Ascending aorta (tissue), 2 donors: ENCODE measurements around the gene GAD1. TPM values are rescaled to one million over a fixed set of nuclear protein-coding genes. Genes with fewer than 3 reads are reported as not detected.

Experiments
- DNase-seq, 2 donors: peaks; one replicate each; pipeline ENCODE4 v3.0.0-alpha.2; 2019; ENCODE audit warnings: low spot score in 2 of 2
- H3K27ac ChIP-seq, 2 donors: fragments of 200-600 bp; sonication (generic); one replicate each; pipeline ENCODE4 v1.5.1; 2016 to 2017; ENCODE audit warnings: mild to moderate bottlenecking in 1 of 2
- H3K27me3 ChIP-seq: fragments of 200-600 bp; sonication (generic); one replicate; pipeline ENCODE4 v1.5.1; 2017
- H3K36me3 ChIP-seq, 2 donors: fragments of 200-600 bp; sonication (generic); one replicate each; pipeline ENCODE4 v1.5.1; 2016
- H3K4me1 ChIP-seq, 2 donors: fragments of 200-600 bp; sonication (generic); one replicate each; pipeline ENCODE4 v1.5.1; 2016 to 2017; ENCODE audit warnings: mild to moderate bottlenecking in 1 of 2
- H3K4me3 ChIP-seq, 2 donors: fragments of 200-600 bp; sonication (generic); one replicate each; pipeline ENCODE4 v1.5.1; 2016 to 2017; ENCODE audit warnings: mild to moderate bottlenecking in 1 of 2
- H3K9me3 ChIP-seq, 2 donors: fragments of 200-600 bp; sonication (generic); one replicate each; pipeline ENCODE4 v1.5.1; 2016
- CTCF ChIP-seq, 3 experiments: fragments of 200-600 bp in 2 of 3; fragments of 450-650 bp in 1 of 3; sonication (generic) in 2 of 3; IDR thresholded peaks; one replicate each; pipeline ENCODE4 v1.5.1; 2016 to 2019; ENCODE audit warnings: antibody characterized with exemption in 3 of 3, mild to moderate bottlenecking in 1 of 3, moderate library complexity in 1 of 3
- intact Hi-C: fragments of 100-400 bp; cut with DNase I; formaldehyde crosslinking; loops from one replicate; pipeline ENCODE4 v1.15.1; 2023
- total RNA-seq: library from RNA; depleted of rRNA; stranded (reverse); fragments of >200 nt; gene quantifications from one replicate; pipeline ENCODE4 v1.1.0, GENCODE V29; 2016

Gene GAD1
- total RNA-seq, 1 donor from 2014 or later: 0.96 TPM

- Histone ChIP-seq H3K36me3 (no peaks in the 10 kb centered on the region), H3K9me3 (no peaks in the 10 kb centered on the region), H3K4me1 (peaks cover 0 to 2% of the 10 kb centered on the region in 2 donors), H3K27me3 (no peaks in the 10 kb centered on the region), H3K27ac (no peak overlapping the region), H3K4me3 (no peak overlapping the region)
- TF ChIP-seq CTCF (IDR thresholded peaks at IDR 0.05): no peak
- DNase-seq: no peak
- intact Hi-C loops: no loop called here
Observed at GRCh38 chr2:170869036-170869435, 52.3 kb downstream of the GAD1 start.

GRCh38 chr2:170869461-170869860 is 52.8 kb downstream of the GAD1 start:
- Histone ChIP-seq H3K27ac (no peak overlapping the region), H3K27me3 (no peaks in the 10 kb centered on the region), H3K4me3 (no peak overlapping the region), H3K9me3 (no peaks in the 10 kb centered on the region), H3K4me1 (peaks cover 0 to 2% of the 10 kb centered on the region in 2 donors), H3K36me3 (no peaks in the 10 kb centered on the region)
- DNase-seq: no peak
- intact Hi-C loops: no loop called here
- no peak for TF ChIP-seq CTCF (IDR thresholded peaks at IDR 0.05)

GRCh38 chr2:170873035-170873692 is 56.5 kb downstream of the GAD1 start:
- Histone ChIP-seq H3K9me3 (no peaks in the 10 kb centered on the region), H3K4me3 (peak overlapping the region in 1 of 2 donors; percentile 26), H3K36me3 (no peaks in the 10 kb centered on the region), H3K27me3 (no peaks in the 10 kb centered on the region), H3K4me1 (peaks cover 0 to 2% of the 10 kb centered on the region in 2 donors), H3K27ac (no peak overlapping the region)
- DNase-seq: peak; percentile 12 to 68
- intact Hi-C loops: loop anchor here (5.0 to 10.0 kb wide), 2 partner anchors 498 to 551 kb away; no protein-coding TSS in a partner anchor
- peak; percentile 51 to 88 (median 79) for TF ChIP-seq CTCF (IDR thresholded peaks at IDR 0.05)

- Histone ChIP-seq H3K4me1 (peaks cover 0 to 2% of the 10 kb centered on the region in 2 donors), H3K9me3 (no peaks in the 10 kb centered on the region), H3K4me3 (no peak overlapping the region), H3K36me3 (no peaks in the 10 kb centered on the region), H3K27me3 (no peaks in the 10 kb centered on the region), H3K27ac (no peak overlapping the region)
- DNase-seq: no peak
- no peak for TF ChIP-seq CTCF (IDR thresholded peaks at IDR 0.05)
- intact Hi-C loops: loop anchor here (10.0 kb wide), 1 partner anchor 503 kb away; no protein-coding TSS in a partner anchor
Observed at GRCh38 chr2:170878066-170878465, 61.4 kb downstream of the GAD1 start.

GRCh38 chr2:170878505-170878904 is 61.8 kb downstream of the GAD1 start:
- H3K4me1 ChIP-seq: no peaks in the 10 kb centered on the region
- H3K36me3 ChIP-seq: no peaks in the 10 kb centered on the region
- DNase-seq: no peak
- H3K27me3 ChIP-seq: no peaks in the 10 kb centered on the region
- no peak overlapping the region for H3K4me3 ChIP-seq
- no peaks in the 10 kb centered on the region for H3K9me3 ChIP-seq
- intact Hi-C loops: loop anchor here (10.0 kb wide), 1 partner anchor 504 kb away; no protein-coding TSS in a partner anchor
- no peak overlapping the region for H3K27ac ChIP-seq
- no peak for TF ChIP-seq CTCF (IDR thresholded peaks at IDR 0.05)
